KMS-11 (cell line): ENCODE data around the gene ITIH1.

ENCODE experiments used
- H2AFZ ChIP-seq: fragments of 200-600 bp; sonication (generic); 2 replicates; pipeline ENCODE4 v1.6.1; 2016; ENCODE audit warnings: antibody characterized with exemption, mixed run types, low read depth
- H3K27ac ChIP-seq: fragments of 200-600 bp; sonication (generic); 2 replicates; pipeline ENCODE4 v1.6.1; 2016; ENCODE audit warnings: mild to moderate bottlenecking, mixed run types
- H3K27me3 ChIP-seq: fragments of 200-600 bp; sonication (generic); 2 replicates; pipeline ENCODE4 v1.6.1; 2017; ENCODE audit warnings: mild to moderate bottlenecking, low read depth, mixed run types, moderate library complexity; ENCODE audit not compliant: insufficient read depth
- H3K36me3 ChIP-seq: fragments of 200-600 bp; sonication (generic); 2 replicates; pipeline ENCODE4 v1.6.1; 2017; ENCODE audit warnings: mild to moderate bottlenecking, mixed run types; ENCODE audit not compliant: insufficient read depth
- H3K4me1 ChIP-seq: fragments of 200-600 bp; sonication (generic); 2 replicates; pipeline ENCODE4 v1.6.1; 2016; ENCODE audit warnings: mild to moderate bottlenecking, low read depth, mixed run types; ENCODE audit not compliant: poor library complexity, severe bottlenecking
- H3K4me2 ChIP-seq: fragments of 200-600 bp; sonication (generic); 2 replicates; pipeline ENCODE4 v1.7.0; 2016; ENCODE audit warnings: mild to moderate bottlenecking, mixed run types
- H3K4me3 ChIP-seq: fragments of 200-600 bp; sonication (generic); IDR thresholded peaks from 2 replicates; pipeline ENCODE4 v1.6.1; 2017; ENCODE audit warnings: low read depth, low read length, mixed read lengths; ENCODE audit not compliant: insufficient read depth
- H3K79me2 ChIP-seq: fragments of 200-600 bp; sonication (generic); 2 replicates; pipeline ENCODE4 v1.6.1; 2016; ENCODE audit warnings: low read depth, mixed run types; ENCODE audit not compliant: insufficient read depth
- H3K9ac ChIP-seq: fragments of 200-600 bp; sonication (generic); 2 replicates; pipeline ENCODE4 v1.6.1; 2016; ENCODE audit warnings: mild to moderate bottlenecking, mixed run types
- H4K20me1 ChIP-seq: fragments of 200-600 bp; sonication (generic); 2 replicates; pipeline ENCODE4 v1.6.1; 2016; ENCODE audit warnings: mild to moderate bottlenecking, mixed run types; ENCODE audit not compliant: insufficient read depth
- TF ChIP-seq, protein P1 (sequence below): fragments of 200-600 bp; sonication (generic); conservative IDR thresholded peaks from 2 replicates; pipeline ENCODE4 v1.6.1; 2017; ENCODE audit warnings: low read depth, mild to moderate bottlenecking, antibody characterized with exemption, low read length, moderate library complexity, mixed read lengths

Gene ITIH1

GRCh38 chr3:52786330-52787215 lies 9.2 kb downstream of the ITIH1 start:
- Histone ChIP-seq H3K4me2 (no peak overlapping the region), H3K79me2 (no peaks in the 10 kb centered on the region), H3K27ac (no peak overlapping the region), H3K9ac (no peak overlapping the region), H2AFZ (no peak overlapping the region), H3K4me3 (no peak overlapping the region), H3K36me3 (no peaks in the 10 kb centered on the region), H4K20me1 (no peaks in the 10 kb centered on the region), H3K27me3 (no peaks in the 10 kb centered on the region), H3K4me1 (no peaks in the 10 kb centered on the region)
- TF ChIP-seq, protein P1, sequence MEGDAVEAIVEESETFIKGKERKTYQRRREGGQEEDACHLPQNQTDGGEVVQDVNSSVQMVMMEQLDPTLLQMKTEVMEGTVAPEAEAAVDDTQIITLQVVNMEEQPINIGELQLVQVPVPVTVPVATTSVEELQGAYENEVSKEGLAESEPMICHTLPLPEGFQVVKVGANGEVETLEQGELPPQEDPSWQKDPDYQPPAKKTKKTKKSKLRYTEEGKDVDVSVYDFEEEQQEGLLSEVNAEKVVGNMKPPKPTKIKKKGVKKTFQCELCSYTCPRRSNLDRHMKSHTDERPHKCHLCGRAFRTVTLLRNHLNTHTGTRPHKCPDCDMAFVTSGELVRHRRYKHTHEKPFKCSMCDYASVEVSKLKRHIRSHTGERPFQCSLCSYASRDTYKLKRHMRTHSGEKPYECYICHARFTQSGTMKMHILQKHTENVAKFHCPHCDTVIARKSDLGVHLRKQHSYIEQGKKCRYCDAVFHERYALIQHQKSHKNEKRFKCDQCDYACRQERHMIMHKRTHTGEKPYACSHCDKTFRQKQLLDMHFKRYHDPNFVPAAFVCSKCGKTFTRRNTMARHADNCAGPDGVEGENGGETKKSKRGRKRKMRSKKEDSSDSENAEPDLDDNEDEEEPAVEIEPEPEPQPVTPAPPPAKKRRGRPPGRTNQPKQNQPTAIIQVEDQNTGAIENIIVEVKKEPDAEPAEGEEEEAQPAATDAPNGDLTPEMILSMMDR: no peak

GRCh38 chr3:52787246-52787645 lies 9.8 kb downstream of the ITIH1 start:
- TF ChIP-seq, protein P1: no peak
- H3K4me2 ChIP-seq: no peak overlapping the region
- no peak overlapping the region for H3K9ac ChIP-seq

GRCh38 chr3:52787672-52788625 lies 10.6 kb downstream of the ITIH1 start:
- Histone ChIP-seq H3K79me2 (no peaks in the 10 kb centered on the region), H3K4me3 (no peak overlapping the region), H3K27me3 (no peaks in the 10 kb centered on the region), H3K4me1 (no peaks in the 10 kb centered on the region), H3K4me2 (no peak overlapping the region), H3K36me3 (no peaks in the 10 kb centered on the region), H4K20me1 (no peaks in the 10 kb centered on the region), H2AFZ (no peak overlapping the region), H3K9ac (no peak overlapping the region), H3K27ac (no peak overlapping the region)
- TF ChIP-seq, protein P1: no peak

More at GRCh38 chr3:52787246-52787645, 9.8 kb downstream of the ITIH1 start:
- Histone ChIP-seq H4K20me1 (no peaks in the 10 kb centered on the region), H3K27ac (no peak overlapping the region), H3K36me3 (no peaks in the 10 kb centered on the region), H3K79me2 (no peaks in the 10 kb centered on the region), H2AFZ (no peak overlapping the region), H3K4me1 (no peaks in the 10 kb centered on the region), H3K4me3 (no peak overlapping the region), H3K27me3 (no peaks in the 10 kb centered on the region)

GRCh38 chr3:52788890-52789745 lies 11.7 kb downstream of the ITIH1 start:
- H3K36me3 ChIP-seq: no peaks in the 10 kb centered on the region
- no peak overlapping the region for H2AFZ ChIP-seq
- H3K4me2 ChIP-seq: no peak overlapping the region
- no peak overlapping the region for H3K4me3 ChIP-seq
- TF ChIP-seq, protein P1: no peak
- H3K79me2 ChIP-seq: no peaks in the 10 kb centered on the region
- H3K9ac ChIP-seq: no peak overlapping the region
- no peak overlapping the region for H3K27ac ChIP-seq
- H3K27me3 ChIP-seq: no peaks in the 10 kb centered on the region
- H4K20me1 ChIP-seq: no peaks in the 10 kb centered on the region
- H3K4me1 ChIP-seq: no peaks in the 10 kb centered on the region
